Astrocyte (in vitro differentiated cells and primary cell): Measurements from ENCODE around the gene ULK4.

ENCODE experiments used
- CTCF ChIP-seq: IDR thresholded peaks from 2 replicates; pipeline ENCODE4 v1.5.1; 2011; ENCODE audit warnings: low read depth, mild to moderate bottlenecking, inconsistent platforms, low read length, moderate library complexity; ENCODE audit not compliant: insufficient read depth
- EZH2 ChIP-seq: IDR thresholded peaks from 2 replicates; pipeline ENCODE4 v1.6.1; 2012; ENCODE audit warnings: mild to moderate bottlenecking, low read length, inconsistent platforms; ENCODE audit not compliant: insufficient read depth

DNA sequence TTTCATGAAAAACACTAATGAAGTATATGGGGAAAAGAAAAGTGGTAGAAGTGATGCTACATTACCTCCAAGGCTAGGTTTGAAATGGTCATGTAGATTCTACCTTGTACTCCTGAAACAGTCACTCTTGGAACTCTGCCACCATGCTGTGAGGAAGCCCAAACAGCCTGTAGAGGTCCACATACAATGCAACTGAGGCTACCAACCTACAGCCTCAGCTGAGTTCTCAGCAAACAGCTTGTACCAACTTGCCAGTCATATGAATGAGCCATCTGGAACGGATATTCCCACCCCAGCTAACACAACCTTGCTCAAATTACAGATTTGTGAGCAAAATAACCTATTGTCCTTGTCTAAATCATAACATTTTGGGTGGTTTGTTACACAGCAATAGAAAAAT, 193.5 kb downstream of the ULK4 start:
- TF ChIP-seq CTCF = no peak
- no peak for TF ChIP-seq EZH2
